ENCODE results near the gene NAA80. TPM values are rescaled to one million over a fixed set of nuclear protein-coding genes. Genes with fewer than 3 reads are reported as not detected.

NAA80 gene
- total and polyA plus RNA-seq, 12 donors = 5.2 to 19.8 (median 11.0) TPM

DNA sequence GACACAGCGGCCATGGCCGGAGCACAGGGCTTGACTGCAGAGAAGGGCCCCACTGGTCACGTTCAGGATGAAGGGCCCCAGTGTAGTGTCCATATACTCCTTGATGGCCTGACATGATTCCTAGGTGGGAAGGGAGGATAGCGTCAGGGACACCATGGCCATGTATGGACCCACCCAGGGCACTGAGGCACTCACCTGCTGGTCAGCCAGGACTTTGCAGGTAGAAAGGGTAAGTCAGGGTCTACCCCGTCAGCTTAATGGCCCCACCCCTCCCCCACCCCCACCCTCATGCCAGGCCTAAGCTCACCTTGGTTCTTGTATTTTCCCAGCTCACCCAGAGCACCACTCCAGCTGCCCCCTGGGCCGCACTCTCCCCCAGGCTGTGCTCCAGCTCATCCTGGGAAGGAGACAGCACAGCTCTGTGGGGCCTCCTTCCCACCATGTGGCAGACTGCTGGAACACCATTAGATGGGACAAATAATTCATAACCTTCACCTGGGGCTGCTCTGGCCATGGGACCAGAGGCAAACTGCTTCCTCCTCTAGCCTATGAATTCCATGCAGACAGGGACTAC lies 1.6 kb upstream of the NAA80 start:
- no peak overlapping the region for H3K4me3 ChIP-seq
- no peaks in the 10 kb centered on the region for H3K9me3 ChIP-seq (replicated peaks in 1 of 3)
- intact Hi-C loops (cut with DNase I) = no loop called here
- DNase-seq = peak in 1 of 7 donors; percentile 37
- H3K27ac ChIP-seq = peak overlapping the region in 4 of 5 donors; percentile 91 to 95 (median 94)
- no peaks in the 10 kb centered on the region for H3K36me3 ChIP-seq (replicated peaks in 1 of 2)
- no peaks in the 10 kb centered on the region for H3K27me3 ChIP-seq
- H3K4me1 ChIP-seq (replicated peaks in 1 of 2) = peaks cover 26 to 48% of the 10 kb centered on the region in 2 donors
- TF ChIP-seq, protein P1, sequence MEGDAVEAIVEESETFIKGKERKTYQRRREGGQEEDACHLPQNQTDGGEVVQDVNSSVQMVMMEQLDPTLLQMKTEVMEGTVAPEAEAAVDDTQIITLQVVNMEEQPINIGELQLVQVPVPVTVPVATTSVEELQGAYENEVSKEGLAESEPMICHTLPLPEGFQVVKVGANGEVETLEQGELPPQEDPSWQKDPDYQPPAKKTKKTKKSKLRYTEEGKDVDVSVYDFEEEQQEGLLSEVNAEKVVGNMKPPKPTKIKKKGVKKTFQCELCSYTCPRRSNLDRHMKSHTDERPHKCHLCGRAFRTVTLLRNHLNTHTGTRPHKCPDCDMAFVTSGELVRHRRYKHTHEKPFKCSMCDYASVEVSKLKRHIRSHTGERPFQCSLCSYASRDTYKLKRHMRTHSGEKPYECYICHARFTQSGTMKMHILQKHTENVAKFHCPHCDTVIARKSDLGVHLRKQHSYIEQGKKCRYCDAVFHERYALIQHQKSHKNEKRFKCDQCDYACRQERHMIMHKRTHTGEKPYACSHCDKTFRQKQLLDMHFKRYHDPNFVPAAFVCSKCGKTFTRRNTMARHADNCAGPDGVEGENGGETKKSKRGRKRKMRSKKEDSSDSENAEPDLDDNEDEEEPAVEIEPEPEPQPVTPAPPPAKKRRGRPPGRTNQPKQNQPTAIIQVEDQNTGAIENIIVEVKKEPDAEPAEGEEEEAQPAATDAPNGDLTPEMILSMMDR (IDR thresholded peaks at IDR 0.05) = no peak
- TF ChIP-seq POLR2A (IDR thresholded peaks at IDR 0.05) = no peak
- 78 to 95% (median 94%) methylated on average over 5 to 6 of the region's 6 CpGs for WGBS, 4 donors

DNA sequence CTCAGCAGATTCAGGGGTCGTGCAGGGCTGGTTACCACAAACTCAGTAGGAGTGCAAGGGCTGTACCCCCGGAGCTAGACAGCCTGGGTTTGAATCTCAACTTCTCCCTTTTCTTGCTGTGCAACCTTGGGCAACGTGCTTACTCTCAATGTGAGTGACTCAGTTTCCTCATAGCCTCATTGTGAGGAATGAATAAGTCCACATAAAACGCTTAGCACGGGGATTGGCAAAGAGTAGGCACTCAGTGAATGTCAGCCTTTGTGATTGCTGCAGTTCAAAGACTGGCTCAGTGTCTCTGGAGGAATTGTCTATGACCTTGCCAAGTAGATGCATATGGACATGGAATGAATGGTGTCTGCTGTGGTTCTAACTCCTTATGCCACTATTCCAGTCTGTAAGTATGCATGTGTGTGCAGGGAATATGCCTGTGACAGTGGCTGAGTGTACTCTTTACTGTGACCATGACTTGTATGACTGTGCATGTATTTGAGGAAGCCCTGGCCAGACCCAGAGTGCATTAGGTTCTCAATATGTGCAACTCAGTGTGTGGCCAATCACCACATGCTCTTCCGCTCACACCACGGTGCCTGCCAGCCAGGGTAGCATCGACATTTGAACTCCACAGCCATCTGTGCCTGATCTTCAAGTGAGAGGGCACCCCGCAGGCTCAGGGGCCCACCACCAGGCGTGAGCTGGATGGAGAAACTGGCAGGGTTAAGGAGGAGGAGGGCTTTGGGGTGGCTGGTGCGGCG lies 900 bp upstream of the NAA80 start:
- 43 to 54% (median 44%) methylated on average over 11 to 12 of the region's 12 CpGs for WGBS, 4 donors
- H3K4me3 ChIP-seq = peak overlapping the region in 2 of 4 donors; percentile 26 to 52
- intact Hi-C loops (cut with DNase I) = no loop called here

GRCh38 chr3:50299638-50299928 lies 378 bp upstream of the NAA80 start:
- 0 to 1% (median 1%) methylated on average over 6 to 12 of the region's 12 CpGs for WGBS, 4 donors
- H3K4me1 ChIP-seq (replicated peaks in 1 of 2) = peaks cover 26 to 48% of the 10 kb centered on the region in 2 donors
- DNase-seq = no peak

More for the DNA sequence above, 900 bp upstream of the NAA80 start:
- no peak for TF ChIP-seq POLR2A (IDR thresholded peaks at IDR 0.05)
- TF ChIP-seq, protein P1 (IDR thresholded peaks at IDR 0.05) = no peak
- H3K36me3 ChIP-seq (replicated peaks in 1 of 2) = no peaks in the 10 kb centered on the region
- DNase-seq = peak in 4 of 7 donors; percentile 36 to 69 (median 62)
- no peaks in the 10 kb centered on the region for H3K9me3 ChIP-seq (replicated peaks in 1 of 3)
- H3K27me3 ChIP-seq = no peaks in the 10 kb centered on the region
- H3K27ac ChIP-seq = peak overlapping the region; percentile 75 to 95 (median 93)
- H3K4me1 ChIP-seq (replicated peaks in 1 of 2) = peaks cover 26 to 48% of the 10 kb centered on the region in 2 donors

More at GRCh38 chr3:50299638-50299928, 378 bp upstream of the NAA80 start:
- TF ChIP-seq, protein P1 (IDR thresholded peaks at IDR 0.05) = no peak
- no peak for TF ChIP-seq POLR2A (IDR thresholded peaks at IDR 0.05)
- Histone ChIP-seq H3K27me3 (no peaks in the 10 kb centered on the region), H3K9me3 (replicated peaks in 1 of 3) (no peaks in the 10 kb centered on the region), H3K4me3 (peak overlapping the region in 2 of 4 donors; percentile 26 to 52), H3K36me3 (replicated peaks in 1 of 2) (no peaks in the 10 kb centered on the region), H3K27ac (peak overlapping the region; percentile 75 to 95 (median 93))
- intact Hi-C loops (cut with DNase I) = no loop called here

All from adrenal gland (tissue), 12 donors.